DMS153 treated with DMSO at 0.1 percent for 48 hours (cell line): ENCODE measurements around the gene PDGFRB.

Experiments
- DNase-seq: peaks from one replicate; lab custom pipeline; 2025; ENCODE audit not compliant: unreplicated experiment; lab: John Stamatoyannopoulos, UW

PDGFRB gene

DNA sequence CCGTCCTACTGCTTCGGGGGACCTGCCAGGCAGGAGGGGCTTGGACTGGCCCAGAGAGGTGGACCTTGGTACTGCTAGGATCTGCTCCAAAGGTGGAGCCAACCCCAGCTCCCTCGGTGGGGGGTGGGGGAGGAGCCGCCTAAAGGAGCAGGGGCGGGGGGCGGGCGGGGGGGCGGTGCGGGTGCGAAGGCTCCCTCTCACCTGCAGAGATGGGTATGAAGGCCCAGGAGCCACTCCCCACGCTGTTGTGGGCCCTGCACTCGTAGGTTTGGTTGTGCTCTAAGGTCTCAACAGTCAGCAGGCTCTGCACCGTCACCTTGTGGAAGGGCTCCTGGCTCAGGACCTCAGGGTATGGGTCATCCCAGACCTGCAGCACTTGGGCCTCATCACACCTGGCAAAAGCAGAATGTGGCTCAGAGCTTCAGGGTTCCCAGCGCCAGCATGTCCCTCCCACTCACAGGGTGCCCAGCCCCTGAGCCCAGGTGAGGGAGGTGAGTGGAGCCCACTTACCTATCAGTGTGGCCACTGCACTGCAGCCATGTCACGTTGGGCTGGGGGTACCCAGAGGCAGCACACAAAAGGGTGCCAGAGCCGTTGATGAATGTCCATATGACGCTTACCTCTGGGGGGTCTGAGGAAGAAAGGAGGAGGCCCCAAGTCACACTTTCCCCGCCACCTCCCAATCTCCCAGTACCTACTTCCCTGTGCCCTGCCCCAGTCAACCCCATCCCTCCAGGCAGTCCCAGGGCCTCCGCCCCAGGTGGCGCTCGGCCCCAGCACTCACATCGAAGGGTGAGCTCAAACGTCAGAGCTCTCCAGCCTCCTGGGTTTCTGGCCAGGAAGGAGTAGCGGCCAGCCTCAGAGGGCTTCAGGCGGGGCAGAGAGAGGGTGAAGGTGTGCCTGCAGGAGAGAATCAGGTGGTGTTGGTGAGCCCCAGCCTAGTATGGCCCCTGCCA lies 85.7 kb downstream of the PDGFRB start:
- DNase-seq, result no peak

DNA sequence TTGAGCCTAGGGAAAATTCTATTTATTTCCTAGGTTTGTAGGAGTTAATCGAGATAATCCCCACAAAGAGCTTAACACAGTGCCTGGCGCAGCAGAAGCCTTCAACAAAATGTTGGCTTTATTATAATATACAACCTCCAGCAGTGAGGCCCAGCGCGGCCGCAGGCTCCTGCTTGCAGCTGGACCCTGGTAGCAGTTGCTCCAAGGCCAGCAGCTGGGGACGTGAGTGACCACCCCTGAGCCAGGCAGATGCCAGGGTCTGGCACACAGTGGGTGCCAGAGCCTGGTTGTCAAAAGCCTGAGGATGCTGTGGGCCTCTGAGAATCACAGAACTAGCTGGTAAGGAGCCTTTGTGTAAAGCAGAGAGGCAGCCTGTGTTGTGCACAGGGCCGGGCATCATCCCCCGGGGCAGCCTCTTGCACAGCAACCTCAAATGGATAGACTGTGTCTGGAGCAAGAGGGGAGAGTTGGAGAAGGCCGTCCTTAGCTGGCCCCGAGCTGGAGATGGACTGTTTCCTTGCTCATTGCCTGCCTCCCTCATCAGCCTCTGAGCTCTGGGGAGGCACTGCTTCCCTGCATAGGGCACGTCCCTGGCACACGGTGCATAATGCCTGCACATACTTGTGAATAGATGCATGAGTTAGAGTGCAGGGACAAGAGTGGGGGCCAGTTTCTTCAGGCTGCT lies 86.5 kb downstream of the PDGFRB start:
- DNase-seq, result no peak

DNA sequence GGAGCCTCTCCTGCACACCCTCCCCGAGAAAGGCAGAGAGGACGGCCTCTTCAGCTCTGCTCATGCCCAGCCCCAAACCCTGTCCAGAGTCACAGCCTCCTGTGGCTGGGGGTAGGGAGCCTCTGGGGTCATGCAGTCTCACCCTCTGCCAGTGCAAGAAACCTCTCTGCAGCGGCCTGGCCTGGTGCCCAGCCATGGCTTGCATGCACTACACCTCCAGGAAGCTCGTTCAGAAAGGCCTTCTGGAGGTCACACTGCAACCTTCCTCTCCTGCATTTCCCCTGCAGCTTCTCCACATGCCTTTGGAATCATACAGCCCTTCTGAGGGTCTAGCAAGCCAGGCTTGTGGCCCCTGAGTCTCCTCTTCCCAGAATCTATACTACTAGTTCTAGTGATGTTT lies 87.2 kb downstream of the PDGFRB start:
- DNase-seq, result no peak

DNA sequence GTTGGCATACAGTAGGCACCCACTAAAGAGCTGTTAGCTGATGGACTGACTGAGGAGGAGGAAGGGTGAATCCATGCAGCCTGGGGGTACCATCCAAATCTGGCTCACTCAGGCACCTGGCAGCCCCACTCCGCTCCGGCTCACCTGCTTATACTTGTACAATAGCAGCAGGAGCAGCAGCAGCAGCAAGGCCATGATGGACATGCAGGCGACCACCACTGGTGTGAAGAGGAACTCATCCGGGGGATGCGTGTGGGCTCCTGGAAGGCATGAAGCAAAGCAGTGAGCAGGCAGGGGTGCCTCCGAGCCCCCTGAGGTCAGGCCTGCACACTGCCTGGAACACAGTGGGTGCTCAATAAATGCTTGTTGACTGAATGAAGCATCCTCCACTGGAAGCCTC lies 87.6 kb downstream of the PDGFRB start:
- no peak for DNase-seq

DNA sequence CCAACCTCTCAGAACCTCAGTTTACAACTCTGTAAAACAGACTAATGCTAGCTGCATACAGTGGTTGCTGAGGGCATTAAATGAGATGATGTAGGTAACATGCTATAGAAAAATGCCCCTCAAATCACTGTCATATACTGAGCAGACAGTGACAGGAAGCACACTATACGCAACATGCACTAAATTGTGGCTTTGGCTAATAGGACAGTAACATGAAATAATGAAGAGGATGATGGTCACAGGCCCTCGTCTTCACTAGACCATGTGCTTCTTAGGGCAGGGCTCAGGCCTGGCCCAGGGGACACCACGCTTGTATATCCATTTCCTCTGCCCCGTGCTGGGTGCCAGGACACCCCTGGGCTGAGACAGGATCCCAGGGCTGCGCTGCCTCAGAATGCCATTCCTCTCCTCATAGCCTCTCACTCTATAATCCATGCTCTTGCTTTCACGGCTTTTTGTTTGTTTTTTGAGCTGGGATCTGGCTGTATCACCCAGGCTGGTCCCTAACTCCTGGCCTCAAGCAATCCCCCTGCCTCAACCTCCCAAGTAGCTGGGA lies 88.2 kb downstream of the PDGFRB start:
- DNase-seq, result no peak

DNA sequence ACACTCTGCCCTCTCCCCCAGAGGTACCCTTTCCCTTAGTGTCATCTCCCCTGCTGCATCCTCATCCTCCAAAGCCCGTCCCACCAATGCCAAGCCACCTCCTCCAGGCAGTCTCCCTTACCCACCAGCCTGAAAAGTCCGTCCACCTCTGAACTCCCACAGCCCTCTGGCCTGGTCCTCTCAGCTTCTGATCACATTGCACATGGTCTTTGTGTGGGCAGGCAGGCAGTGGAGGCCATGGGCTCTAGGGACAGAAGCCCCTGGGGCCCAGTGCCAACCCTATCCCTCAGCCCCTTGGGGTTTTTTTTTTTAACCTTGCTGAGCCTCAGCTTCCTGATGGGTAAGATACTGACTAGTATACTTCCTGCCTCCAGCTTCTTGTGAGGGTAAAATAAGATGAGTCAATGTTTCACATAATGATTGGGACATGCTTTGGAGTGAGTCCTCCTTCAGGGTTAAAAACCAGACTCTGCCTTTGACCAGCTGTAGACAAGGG lies 88.7 kb downstream of the PDGFRB start:
- no peak for DNase-seq

DNA sequence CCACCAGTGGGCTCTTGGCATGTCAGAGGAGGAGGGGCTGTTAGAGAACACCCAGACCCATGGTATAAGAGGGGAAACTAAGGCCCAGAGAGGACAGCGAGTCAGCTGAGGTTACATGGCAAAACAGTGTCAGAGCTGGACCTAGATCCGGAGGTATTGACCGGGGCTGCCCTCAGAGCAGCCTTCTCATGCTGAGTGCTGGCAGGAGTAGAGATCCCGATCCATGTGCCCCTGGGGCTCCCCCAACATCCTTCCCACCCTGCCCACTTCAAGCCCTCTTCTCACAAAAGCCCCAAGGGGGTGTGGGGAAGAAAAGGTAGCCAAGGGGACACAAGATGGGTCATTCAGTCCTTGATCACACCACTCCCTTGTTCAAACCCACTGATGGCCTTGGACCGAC lies 89.2 kb downstream of the PDGFRB start:
- DNase-seq, result no peak

DNA sequence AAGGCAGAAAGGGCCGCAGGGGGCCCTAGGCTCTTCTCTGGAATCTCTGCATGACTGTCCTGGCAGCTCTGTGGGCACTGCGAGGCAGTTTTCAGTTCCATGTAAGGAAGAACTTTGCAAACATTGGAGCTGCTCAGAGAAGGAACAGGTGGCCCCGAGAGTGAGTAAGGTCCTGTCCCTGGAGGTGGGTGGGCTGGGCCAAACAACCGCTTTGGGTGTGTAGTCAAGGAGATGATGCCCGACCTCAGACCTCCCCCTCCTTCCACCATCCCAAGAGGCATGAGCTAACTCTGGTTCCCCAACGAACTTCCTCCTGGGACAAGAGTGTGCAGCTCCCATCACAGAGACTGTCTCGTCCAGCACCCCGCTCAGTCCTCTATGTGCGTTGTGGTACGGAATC lies 89.8 kb downstream of the PDGFRB start:
- no peak for DNase-seq

DNA sequence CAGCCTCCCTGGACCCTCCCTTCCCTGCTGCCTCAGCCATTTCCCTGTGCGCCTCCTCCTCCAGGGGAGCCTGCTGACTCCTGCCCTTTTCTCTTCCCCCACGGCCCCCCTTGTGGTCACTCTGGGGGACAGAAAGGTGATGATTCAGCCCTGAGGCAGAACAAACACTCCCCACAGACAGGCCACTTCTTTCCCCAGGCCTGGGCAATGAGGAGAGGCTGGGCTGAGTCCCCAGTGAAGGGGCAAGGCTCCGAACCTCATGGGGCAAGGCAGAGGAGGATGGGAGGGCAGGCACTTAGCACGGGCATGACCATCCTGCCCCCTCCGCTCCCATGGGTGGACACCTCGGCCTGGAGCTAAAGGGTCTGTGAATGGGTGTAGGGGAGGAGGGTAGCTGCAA lies 90.3 kb downstream of the PDGFRB start:
- no peak for DNase-seq

DNA sequence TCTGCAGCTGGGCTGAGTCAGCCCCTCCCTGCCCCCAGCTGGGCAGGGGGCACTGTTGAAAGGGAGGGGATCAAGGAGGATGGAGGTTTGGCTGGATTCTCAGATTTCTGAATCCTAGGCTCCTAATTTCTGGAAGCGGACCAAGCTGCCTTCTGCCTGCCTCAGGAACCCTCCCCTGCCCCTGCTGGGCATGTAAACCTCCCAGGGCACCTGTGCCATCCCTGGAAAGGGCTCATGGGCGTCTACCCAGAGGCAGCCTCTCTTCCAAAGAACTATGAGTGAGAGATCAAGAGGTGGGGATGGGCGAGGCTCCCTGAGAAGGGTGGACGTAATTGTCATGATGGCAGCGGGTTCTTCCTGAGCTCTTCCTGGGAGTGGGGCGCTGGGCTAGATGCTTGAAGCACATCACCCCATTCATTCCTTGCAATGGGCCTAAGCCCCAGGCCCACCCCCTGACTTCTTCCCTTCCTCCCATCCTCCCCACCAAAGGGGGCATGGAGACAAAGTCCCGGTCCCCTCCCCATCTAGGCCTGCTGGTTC lies 90.9 kb downstream of the PDGFRB start:
- no peak for DNase-seq
